GM18505 (cell line): ENCODE measurements around the gene FARSB.

Experiments used
- ATAC-seq: cut with Tn5 transposase; IDR thresholded peaks from one replicate; pipeline ENCODE4 v1.9.1; 2021; ENCODE audit not compliant: unreplicated experiment
- POLR2A ChIP-seq: IDR thresholded peaks from 4 replicates; pipeline ENCODE4 v1.6.1; 2011; ENCODE audit warnings: borderline replicate concordance; ENCODE audit not compliant: insufficient read depth, insufficient read length; ENCODE audit errors: extremely low read depth

Gene FARSB

DNA sequence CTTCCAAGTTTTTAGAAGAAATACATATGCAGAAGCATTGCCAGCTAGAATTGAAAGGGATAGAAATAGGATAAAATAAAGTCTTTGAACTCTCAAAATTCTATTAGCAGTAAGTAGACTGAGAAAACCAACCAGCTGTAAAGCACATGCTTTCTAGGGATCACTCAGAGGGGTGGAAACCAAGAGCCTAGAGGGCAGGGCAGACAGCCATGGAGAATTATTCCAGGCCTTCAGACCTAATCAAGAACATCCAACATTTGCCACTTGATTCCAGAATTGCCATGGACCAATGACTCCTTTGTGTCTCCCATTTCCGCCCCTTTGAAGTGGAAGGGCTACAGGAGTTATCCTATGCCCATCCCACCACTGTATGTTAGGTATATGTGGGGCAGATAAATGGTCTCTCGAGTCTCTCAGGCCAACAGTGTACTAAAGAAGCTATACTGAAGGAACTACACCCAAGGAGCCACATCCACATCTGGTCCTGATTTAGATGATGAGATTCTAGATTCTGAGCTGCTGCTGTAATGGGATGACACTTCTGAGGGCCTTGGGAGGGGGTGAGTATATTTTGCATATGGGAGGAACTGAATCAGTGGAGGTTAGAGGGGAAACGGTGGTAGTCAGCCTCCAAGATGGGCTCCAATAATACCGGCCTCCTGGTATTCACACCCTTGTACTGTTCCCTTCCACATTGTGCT, 4.0 kb downstream of the FARSB start:
- ATAC-seq: no peak
- no peak for TF ChIP-seq POLR2A

DNA sequence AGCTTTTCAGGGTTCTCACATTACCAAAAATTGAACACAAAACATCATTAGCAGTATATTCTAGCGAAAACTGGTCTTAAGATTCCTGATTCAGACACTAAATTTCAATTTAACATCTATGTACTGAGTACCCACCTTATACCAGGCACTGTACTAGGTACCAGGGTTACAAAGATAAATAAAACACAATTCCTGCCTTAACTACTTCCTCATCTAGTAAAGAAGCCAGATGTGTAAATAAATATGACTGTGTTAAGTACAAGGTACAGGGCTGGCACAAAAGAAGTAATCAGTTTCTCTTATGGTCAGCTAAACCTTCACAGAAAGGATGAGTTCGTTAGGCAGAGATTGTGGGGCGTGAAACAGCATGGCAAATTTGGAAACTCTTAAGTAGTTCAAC, 6.1 kb downstream of the FARSB start:
- no peak for TF ChIP-seq POLR2A
- ATAC-seq: no peak

DNA sequence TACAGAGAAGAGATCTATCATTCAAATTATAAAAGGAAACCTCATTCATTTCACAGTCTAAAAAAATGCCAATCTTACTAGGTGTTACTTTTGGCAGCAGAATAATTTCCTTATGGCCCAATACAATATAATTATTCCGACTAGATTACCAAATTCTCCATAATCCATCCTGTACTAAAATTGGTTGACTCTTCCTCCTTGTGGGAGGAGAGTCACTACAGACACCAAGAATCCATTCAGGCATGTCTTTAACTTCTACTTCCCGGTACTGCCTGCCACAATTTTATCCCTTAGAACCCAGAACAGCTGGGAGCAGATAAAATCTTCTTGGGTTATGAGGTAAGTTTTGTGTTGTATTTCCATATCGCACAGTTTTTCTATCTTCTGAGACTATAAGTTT, 9.9 kb downstream of the FARSB start:
- no peak for ATAC-seq
- no peak for TF ChIP-seq POLR2A

DNA sequence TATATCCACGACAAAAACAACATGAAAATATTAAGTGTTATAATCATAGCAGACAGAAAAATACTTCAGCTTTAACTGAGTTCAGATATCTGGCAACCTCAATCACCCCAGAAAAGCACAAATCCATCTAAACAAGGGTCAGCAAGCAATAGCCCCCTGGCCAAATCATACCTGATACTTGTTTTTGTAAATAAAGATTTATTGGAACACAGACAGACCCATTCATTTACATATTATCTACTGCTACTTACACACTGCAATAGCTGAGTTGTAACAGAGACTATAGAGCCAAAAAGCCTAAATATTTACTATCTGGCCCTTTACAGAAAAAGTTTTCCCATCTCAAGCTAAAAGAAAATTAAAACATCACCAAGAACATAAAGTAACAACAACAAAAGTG, 12.8 kb downstream of the FARSB start:
- TF ChIP-seq POLR2A: no peak
- no peak for ATAC-seq

DNA sequence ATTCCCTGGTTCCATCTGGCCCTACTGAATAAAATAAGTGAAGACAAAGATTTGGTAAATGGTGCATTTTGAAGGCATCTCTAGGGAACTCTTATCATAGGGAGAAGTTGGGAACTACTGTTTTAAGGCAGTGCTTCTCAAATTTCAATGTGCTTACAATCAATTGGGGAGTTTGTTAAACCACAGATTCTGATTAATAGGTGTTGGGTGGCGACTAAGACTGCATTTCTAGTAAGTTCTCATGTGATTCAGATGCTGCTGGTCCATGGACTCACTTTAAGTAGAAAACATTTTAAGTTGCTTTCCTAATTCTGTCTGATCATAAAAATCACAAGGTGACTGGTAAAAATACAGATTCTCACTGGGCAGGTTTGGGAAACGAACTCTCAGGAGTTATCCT, 14.6 kb downstream of the FARSB start:
- ATAC-seq: no peak
- no peak for TF ChIP-seq POLR2A

DNA sequence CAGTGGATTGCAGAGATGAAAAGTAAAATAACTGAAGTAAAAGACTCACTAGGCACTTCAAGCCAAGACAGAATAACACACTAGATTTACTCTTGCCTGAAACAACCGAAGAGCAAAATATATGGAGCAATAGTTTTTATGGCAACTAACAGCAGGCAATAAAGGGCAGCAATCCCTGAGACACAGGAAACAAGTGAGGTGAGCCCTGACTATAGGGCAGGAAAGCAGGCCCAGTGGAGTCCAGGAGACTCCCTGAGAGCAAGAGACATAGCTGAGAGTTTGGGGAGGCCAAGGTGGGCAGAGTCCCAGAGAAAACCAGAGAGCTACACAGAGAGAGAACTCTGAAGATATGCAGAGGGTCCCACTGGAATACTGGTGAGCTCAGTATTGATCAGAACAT, 18.8 kb downstream of the FARSB start:
- no peak for ATAC-seq
- TF ChIP-seq POLR2A: no peak

DNA sequence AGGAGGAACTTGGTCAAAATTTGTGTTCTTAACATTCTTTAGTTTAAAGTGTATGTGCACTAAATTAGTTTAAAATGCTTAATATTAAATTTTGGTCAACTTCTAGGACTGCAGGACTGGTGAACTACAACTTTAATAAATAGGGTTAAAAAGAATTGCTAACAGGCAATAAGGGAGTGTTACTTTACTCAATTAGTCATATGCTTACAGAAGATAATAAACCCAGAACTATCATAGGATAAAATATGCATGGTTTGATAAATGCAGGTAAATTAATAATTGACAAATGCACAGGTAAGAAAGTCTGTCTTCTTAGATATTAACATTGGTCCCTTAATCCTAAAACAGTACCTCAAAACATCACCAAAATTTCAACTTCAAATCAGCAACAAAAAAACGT, 20.6 kb downstream of the FARSB start:
- no peak for TF ChIP-seq POLR2A
- no peak for ATAC-seq

DNA sequence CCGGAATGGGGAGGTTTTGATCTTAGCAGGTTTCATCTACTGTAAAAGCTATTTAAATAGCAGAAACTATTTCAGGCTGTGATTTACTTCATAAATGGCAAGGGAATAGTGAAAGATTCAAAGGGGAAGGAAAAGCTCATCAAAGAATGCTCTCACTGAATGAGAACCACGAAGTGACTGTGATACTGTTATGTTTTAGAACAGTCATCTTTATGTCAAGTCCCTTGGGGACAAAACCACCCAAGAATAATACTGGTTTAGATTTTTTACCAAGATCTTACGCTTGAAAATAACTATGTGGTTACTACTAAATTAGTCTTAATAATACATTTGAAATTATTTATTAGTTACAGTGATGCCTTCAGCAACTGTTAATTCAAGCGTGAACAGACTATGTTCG, 28.1 kb downstream of the FARSB start:
- no peak for TF ChIP-seq POLR2A
- ATAC-seq: no peak

DNA sequence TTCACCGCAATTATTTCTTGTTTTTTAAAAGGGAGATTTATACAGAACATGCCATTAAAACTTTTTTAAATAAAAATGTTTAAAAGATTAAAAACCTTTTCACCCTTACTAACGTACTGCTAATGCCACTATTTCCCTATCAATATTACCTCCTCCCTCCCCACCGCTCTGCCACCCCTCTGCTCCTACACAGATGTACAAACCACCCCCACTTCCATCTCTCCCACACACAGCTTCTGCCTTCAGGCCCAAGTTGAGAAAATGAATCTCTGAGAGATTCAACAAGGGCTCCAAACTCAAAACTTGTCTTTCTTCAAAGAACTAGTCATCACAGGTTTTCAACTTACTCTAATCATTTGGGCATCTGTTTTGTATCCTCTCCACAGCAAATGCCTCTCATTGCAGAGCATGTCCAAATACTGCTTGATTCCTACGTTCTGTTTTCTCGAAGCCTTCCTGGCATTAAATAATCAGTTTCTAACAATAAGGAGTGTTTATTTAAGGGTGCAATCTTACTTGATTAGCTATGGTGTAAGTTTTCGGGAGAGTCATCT, 32.1 kb downstream of the FARSB start:
- ATAC-seq: no peak
- TF ChIP-seq POLR2A: no peak

DNA sequence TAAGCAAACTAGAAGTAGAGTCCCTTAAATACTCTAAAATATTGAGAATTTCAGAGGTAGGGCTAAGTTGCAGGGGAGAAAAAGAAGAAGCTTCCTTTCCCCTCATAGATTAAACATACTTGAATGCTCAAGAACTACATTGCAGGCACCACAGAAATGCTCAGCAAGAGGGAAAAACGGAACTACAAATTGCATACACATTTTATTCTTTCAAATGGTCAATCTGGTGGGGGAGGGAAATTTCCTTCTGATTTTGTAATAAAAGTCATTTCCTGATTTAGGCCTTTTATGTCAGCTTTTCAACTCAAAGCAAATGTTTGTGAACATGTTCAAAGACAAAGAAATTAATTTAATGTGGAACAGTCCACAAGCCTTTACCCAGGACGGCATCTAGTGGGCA, 33.0 kb downstream of the FARSB start:
- no peak for ATAC-seq
- no peak for TF ChIP-seq POLR2A

DNA sequence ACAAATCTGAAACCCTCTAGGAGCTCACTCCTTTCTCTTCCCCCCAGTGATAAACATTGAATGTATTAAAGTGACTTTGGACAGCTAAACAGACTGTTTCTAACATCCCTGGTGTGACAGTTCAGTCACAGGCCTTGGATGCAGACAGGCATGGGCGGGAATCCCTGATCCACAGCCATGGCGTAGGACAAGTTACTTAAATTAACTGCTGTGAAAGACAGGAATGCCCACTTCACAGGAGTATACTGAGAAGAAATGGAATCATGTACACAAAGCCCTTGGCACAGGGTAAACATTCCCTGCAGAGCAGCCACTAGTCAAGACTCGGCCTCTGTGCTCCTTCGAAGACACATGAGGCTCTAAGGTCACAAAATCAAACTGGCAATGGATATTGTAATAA, 34.0 kb downstream of the FARSB start:
- no peak for ATAC-seq
- TF ChIP-seq POLR2A: no peak

DNA sequence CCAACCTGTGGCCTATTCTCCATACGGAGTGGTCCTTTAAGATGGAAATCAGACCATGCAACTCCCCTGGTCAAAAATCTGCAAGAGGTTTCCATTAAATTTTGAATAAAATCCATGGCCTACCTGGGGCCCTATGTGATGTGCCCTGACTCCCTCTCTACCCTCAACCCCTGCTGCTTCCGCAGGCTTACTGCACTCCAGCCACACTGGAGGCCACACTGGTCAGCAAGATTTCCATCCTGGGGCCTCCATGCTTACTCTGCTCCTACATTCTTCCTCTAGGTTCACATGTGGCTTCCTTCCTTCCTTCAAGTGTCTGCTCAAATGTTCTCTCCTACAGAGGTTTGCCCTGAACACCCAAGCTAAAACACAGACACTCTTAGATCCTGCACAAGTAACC, 40.6 kb downstream of the FARSB start:
- TF ChIP-seq POLR2A: no peak
- ATAC-seq: no peak

DNA sequence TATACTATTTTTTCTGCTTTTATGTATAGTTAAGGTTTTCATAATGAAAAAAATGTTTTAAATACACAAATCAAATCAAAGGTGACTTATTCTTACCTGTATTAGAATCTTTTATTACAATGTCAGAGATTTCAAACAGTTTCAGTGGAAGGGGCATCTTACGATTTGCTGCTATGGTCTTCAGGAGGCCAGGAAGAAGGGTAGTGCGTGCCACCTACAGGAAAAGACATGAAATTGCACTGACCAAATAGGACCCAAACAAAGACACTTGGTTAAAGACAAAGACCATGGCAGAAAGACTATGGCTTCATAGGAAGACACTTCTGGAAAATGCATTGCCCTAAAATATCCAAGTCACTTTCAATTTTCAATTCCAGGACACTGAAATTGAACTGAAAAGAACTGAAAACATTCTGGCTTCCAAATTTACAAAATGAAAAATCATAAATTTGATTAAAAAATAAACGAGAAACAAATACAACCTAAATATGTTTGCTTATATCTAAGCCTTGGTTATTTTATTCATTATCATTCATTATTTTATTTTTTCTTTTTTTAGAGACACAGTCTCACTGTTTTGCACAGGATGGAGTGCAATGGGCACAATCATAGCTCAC, 42.1 kb downstream of the FARSB start:
- no peak for TF ChIP-seq POLR2A

DNA sequence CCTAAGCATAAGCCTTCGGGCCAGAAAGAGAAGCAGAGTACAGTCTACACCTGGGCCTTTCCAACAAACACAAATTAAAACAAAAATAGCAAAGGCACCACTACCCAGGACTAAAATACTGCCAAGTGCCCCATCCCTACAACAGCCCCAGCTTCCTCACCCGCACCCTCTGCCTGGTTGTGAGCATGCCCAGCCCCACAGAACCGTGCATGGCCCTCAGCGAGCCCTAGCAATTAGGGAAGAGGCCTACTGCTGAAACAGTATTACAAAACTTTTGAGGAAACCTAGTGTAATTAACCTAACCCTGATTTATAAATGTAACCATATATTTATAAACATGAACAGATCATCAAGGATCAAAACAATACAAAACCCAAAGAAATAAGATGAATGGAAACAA, 44.2 kb downstream of the FARSB start:
- no peak for ATAC-seq
- TF ChIP-seq POLR2A: no peak

More for the DNA sequence above, 42.1 kb downstream of the FARSB start:
- peak; percentile 72 for ATAC-seq
